Right renal cortex interstitium (tissue), 3 donors: ENCODE results near the gene PLPPR5. TPM values are rescaled to one million over a fixed set of nuclear protein-coding genes. Genes with fewer than 3 reads are reported as not detected.
A peak's percentile ranks its signal among the peaks of the same experiment; 100 is the strongest.
"Not testable (repeated sequence)": the region's sequence is repeated elsewhere in the genome, so short reads cannot be mapped to it uniquely, and the experiment has no call there.

Experiments used
- DNase-seq, 3 donors: peaks; one replicate each; pipeline ENCODE4 v3.0.0-alpha.2; 2013; ENCODE audit warnings: low read depth in 3 of 3, low spot score in 2 of 3
- polyA plus RNA-seq, 3 donors: library from polyadenylated mRNA; unstranded; fragments of 120-200 nt; gene quantifications; one replicate each; pipeline ENCODE4 v1.2.1, GENCODE V29; 2013; ENCODE audit not compliant: insufficient read length in 3 of 3

The PLPPR5 gene
- polyA plus RNA-seq, 3 donors, result 1.6 to 2.0 (median 1.9) TPM

- DNase-seq, result no peak
Measured at GRCh38 chr1:98920441-98921110, 84.1 kb downstream of the PLPPR5 start.

GRCh38 chr1:98919652-98920051 lies 85.0 kb downstream of the PLPPR5 start:
- DNase-seq, result no peak

GRCh38 chr1:98919211-98919610 lies 85.5 kb downstream of the PLPPR5 start:
- no peak for DNase-seq

- no peak for DNase-seq
Measured at GRCh38 chr1:98914547-98914946, 90.1 kb downstream of the PLPPR5 start.

- no peak for DNase-seq
Measured at GRCh38 chr1:98910827-98911226, 93.8 kb downstream of the PLPPR5 start.

- DNase-seq, result no peak
Measured at GRCh38 chr1:98908980-98909379, 95.7 kb downstream of the PLPPR5 start.

- no peak for DNase-seq
Measured at GRCh38 chr1:98906809-98907208, 97.9 kb downstream of the PLPPR5 start.

- DNase-seq, result no peak
Measured at GRCh38 chr1:98906361-98906760, 98.3 kb downstream of the PLPPR5 start.

- DNase-seq, result no peak
Measured at GRCh38 chr1:98904684-98905083, 100.0 kb downstream of the PLPPR5 start.

GRCh38 chr1:98903726-98904125 lies 100.9 kb downstream of the PLPPR5 start:
- DNase-seq, result no peak

- DNase-seq, result no peak
Measured at GRCh38 chr1:98903261-98903660, 101.4 kb downstream of the PLPPR5 start.

GRCh38 chr1:98898940-98899339 lies 105.7 kb downstream of the PLPPR5 start:
- DNase-seq, result no peak

- no peak for DNase-seq
Measured at GRCh38 chr1:98897479-98897878, 107.2 kb downstream of the PLPPR5 start.

GRCh38 chr1:98896711-98897445 lies 107.8 kb downstream of the PLPPR5 start:
- DNase-seq, result peak in 2 of 3 donors; percentile 6 to 24

GRCh38 chr1:98893371-98893770 lies 111.3 kb downstream of the PLPPR5 start:
- no peak for DNase-seq

GRCh38 chr1:98888869-98889268 lies 115.8 kb downstream of the PLPPR5 start:
- no peak for DNase-seq

GRCh38 chr1:98887507-98887906 lies 117.2 kb downstream of the PLPPR5 start:
- DNase-seq, result no peak

GRCh38 chr1:98884864-98885263 lies 119.8 kb downstream of the PLPPR5 start:
- DNase-seq, result no peak

- DNase-seq, result no peak
Measured at GRCh38 chr1:98881901-98882300, 122.8 kb downstream of the PLPPR5 start.

- DNase-seq, result not testable (repeated sequence)
Measured at GRCh38 chr1:98881234-98881633, 123.4 kb downstream of the PLPPR5 start.

- DNase-seq, result no peak
Measured at GRCh38 chr1:98874828-98875227, 129.8 kb downstream of the PLPPR5 start.
